IMR-90 (cell line): ENCODE measurements around the gene KLHL9. TPM values are rescaled to one million over a fixed set of nuclear protein-coding genes. Genes with fewer than 3 reads are reported as not detected.

Experiments
- ATAC-seq: fragments of 200-7000 bp; cut with Tn5 transposase; 2 replicates; pipeline ENCODE4 v1.9.1; 2020; ENCODE audit warnings: low read depth, mild to moderate bottlenecking, moderate library complexity
- BruUV-seq: library from RNA; stranded (reverse); fragments of 400-500 nt; replicated peaks from 2 replicates; lab custom pipeline; 2021; lab: Mats Ljungman, UMichigan
- CTCF ChIA-PET: fragments of 300-600 bp; formaldehyde crosslinking; extraction: SDS; loops from one replicate; lab custom pipeline; 2021; ENCODE audit warnings: antibody characterized with exemption; lab: Yijun Ruan, JAX
- POLR2A ChIA-PET: fragments of 300-600 bp; sonication (Branson Sonifier 250); formaldehyde crosslinking; loops from one replicate; lab custom pipeline; 2022; ENCODE audit warnings: antibody characterized with exemption; ENCODE audit not compliant: unreplicated experiment; lab: Charles Lee
- DNase-seq: peaks from one replicate; pipeline ENCODE4 v3.0.0; 2013
- H2AFZ ChIP-seq: replicated peaks from 2 replicates; pipeline ENCODE3; 2013; ENCODE audit warnings: low read length, mild to moderate bottlenecking; ENCODE audit not compliant: poor library complexity
- H2AK5ac ChIP-seq: 2 replicates; pipeline ENCODE4 v1.6.1; 2013; ENCODE audit warnings: low read depth, low read length, inconsistent platforms
- H2AK9ac ChIP-seq: replicated peaks from 2 replicates; pipeline ENCODE3; 2013; ENCODE audit warnings: mild to moderate bottlenecking, low read depth, low read length, moderate library complexity; ENCODE audit not compliant: poor library complexity
- H2BK120ac ChIP-seq: 2 replicates; pipeline ENCODE4 v1.6.1; 2013; ENCODE audit warnings: low read depth, low read length, inconsistent platforms
- H2BK15ac ChIP-seq: 3 replicates; pipeline ENCODE4 v1.6.1; 2013; ENCODE audit warnings: low read depth, low read length, inconsistent platforms
- H2BK20ac ChIP-seq: 2 replicates; pipeline ENCODE4 v1.6.1; 2013; ENCODE audit warnings: low read depth, mild to moderate bottlenecking, inconsistent platforms, low read length, moderate library complexity
- H2BK5ac ChIP-seq: 2 replicates; pipeline ENCODE4 v1.6.1; 2013; ENCODE audit warnings: mild to moderate bottlenecking, low read depth, low read length, inconsistent platforms; ENCODE audit not compliant: poor library complexity, severe bottlenecking
- H3K14ac ChIP-seq: replicated peaks from 2 replicates; pipeline ENCODE4 v1.6.1; 2013; ENCODE audit warnings: low read depth, low read length, inconsistent platforms
- H3K18ac ChIP-seq: 2 replicates; pipeline ENCODE4 v1.6.1; 2013; ENCODE audit warnings: low read depth, low read length, control low read depth
- H3K23ac ChIP-seq: 2 replicates; pipeline ENCODE4 v1.6.1; 2013; ENCODE audit warnings: low read depth, low read length, inconsistent platforms
- H3K27ac ChIP-seq: 2 replicates; pipeline ENCODE4 v1.5.1; 2013; ENCODE audit warnings: mild to moderate bottlenecking, control low read depth, low read length; ENCODE audit not compliant: insufficient read depth
- H3K27me3 ChIP-seq: 2 replicates; pipeline ENCODE4 v1.6.1; 2013; ENCODE audit warnings: low read length; ENCODE audit not compliant: control insufficient read depth, insufficient read depth
- H3K36me3 ChIP-seq: 2 replicates; pipeline ENCODE4 v1.6.1; 2013; ENCODE audit warnings: low read length, mixed read lengths; ENCODE audit not compliant: control insufficient read depth, insufficient read depth
- H3K4ac ChIP-seq: 2 replicates; pipeline ENCODE4 v1.6.1; 2013; ENCODE audit warnings: low read depth, low read length, inconsistent platforms
- H3K4me1 ChIP-seq: 2 replicates; pipeline ENCODE4 v1.6.1; 2013; ENCODE audit warnings: low read length, mixed read lengths; ENCODE audit not compliant: control insufficient read depth, insufficient read depth
- H3K4me2 ChIP-seq: 2 replicates; pipeline ENCODE4 v1.6.1; 2013; ENCODE audit warnings: low read depth, mild to moderate bottlenecking, control low read depth, low read length, moderate library complexity
- H3K4me3 ChIP-seq: 2 replicates; pipeline ENCODE4 v1.5.1; 2013; ENCODE audit warnings: low read depth, mild to moderate bottlenecking, control low read depth, low read length, moderate library complexity; ENCODE audit not compliant: insufficient read depth
- H3K56ac ChIP-seq: 2 replicates; pipeline ENCODE4 v1.6.1; 2013; ENCODE audit warnings: low read length, inconsistent platforms; ENCODE audit not compliant: insufficient read depth; ENCODE audit errors: extremely low read depth
- H3K79me1 ChIP-seq, 2 experiments: 2 replicates each; pipeline ENCODE4 v1.6.1; 2013; ENCODE audit warnings: low read length in 2 of 2, inconsistent platforms in 1 of 2, low read depth in 1 of 2
- H3K9ac ChIP-seq: 2 replicates; pipeline ENCODE4 v1.6.1; 2013; ENCODE audit warnings: low read depth, low read length, control low read depth
- H3K9me1 ChIP-seq: 2 replicates; pipeline ENCODE4 v1.6.1; 2013; ENCODE audit warnings: low read length, inconsistent platforms; ENCODE audit not compliant: insufficient read depth
- H3K9me3 ChIP-seq: 2 replicates; pipeline ENCODE4 v1.6.1; 2013; ENCODE audit warnings: low read length; ENCODE audit not compliant: control insufficient read depth, insufficient read depth
- H4K20me1 ChIP-seq: 2 replicates; pipeline ENCODE4 v1.6.1; 2013; ENCODE audit warnings: low read length, inconsistent platforms; ENCODE audit not compliant: insufficient read depth
- H4K5ac ChIP-seq: 2 replicates; pipeline ENCODE4 v1.6.1; 2013; ENCODE audit warnings: mild to moderate bottlenecking, low read depth, low read length, control low read depth
- H4K8ac ChIP-seq, 2 experiments: 2 replicates each; pipeline ENCODE4 v1.6.1; 2013; ENCODE audit warnings: low read depth in 2 of 2, low read length in 2 of 2, control low read depth in 1 of 2, inconsistent platforms in 1 of 2
- H4K91ac ChIP-seq: 2 replicates; pipeline ENCODE4 v1.6.1; 2013; ENCODE audit warnings: low read depth, low read length, inconsistent platforms; ENCODE audit not compliant: insufficient read depth
- POLR2A ChIP-seq: IDR thresholded peaks from 2 replicates; pipeline ENCODE4 v1.6.1; 2012; ENCODE audit warnings: mild to moderate bottlenecking, low read depth, low read length
- WGBS, 2 experiments: methylation state at CpG; one replicate each; pipeline versions ENCODE4 v1.1.5 to v1.1.7; 2013; ENCODE audit warnings: missing lambda C conversion rate in 2 of 2; ENCODE audit not compliant: insufficient read length in 1 of 2; ENCODE audit errors: extremely low coverage in 2 of 2; 5-methylcytosine and 5-hydroxymethylcytosine counted together
- dilution Hi-C: fragments of 300-500 bp; cut with HindIII; formaldehyde crosslinking; loops from one replicate; pipeline ENCODE4 v1.14.3; 2018; ENCODE audit warnings: low sequenced_read_pairs; ENCODE audit not compliant: unreplicated experiment
- in situ Hi-C: fragments of 300-500 bp; cut with MboI; formaldehyde crosslinking; loops from 3 replicates; pipeline ENCODE4 v1.14.3; 2019; ENCODE audit warnings: low sequenced_read_pairs, inconsistent platforms, mixed read lengths
- intact Hi-C: fragments of 100-400 bp; cut with micrococcal nuclease; formaldehyde crosslinking; loops from 2 replicates; pipeline ENCODE4 v1.10.0; 2022
- polyA plus RNA-seq, 3 experiments: library from polyadenylated mRNA; depleted of rRNA; stranded (reverse); fragments of >200 nt; gene quantifications; 2 replicates each; pipeline ENCODE4 v1.2.3, GENCODE V29; 2012; ENCODE audit warnings: low replicate concordance in 1 of 3
- total RNA-seq: library from RNA; depleted of rRNA; stranded (reverse); fragments of >200 nt; gene quantifications from 2 replicates; pipeline ENCODE4 v1.2.3, GENCODE V29; 2012

KLHL9 gene
- total and polyA plus RNA-seq, 2 of the 4 experiments (the other 2 are of a cell fraction), result 12.9 to 46.4 TPM

DNA sequence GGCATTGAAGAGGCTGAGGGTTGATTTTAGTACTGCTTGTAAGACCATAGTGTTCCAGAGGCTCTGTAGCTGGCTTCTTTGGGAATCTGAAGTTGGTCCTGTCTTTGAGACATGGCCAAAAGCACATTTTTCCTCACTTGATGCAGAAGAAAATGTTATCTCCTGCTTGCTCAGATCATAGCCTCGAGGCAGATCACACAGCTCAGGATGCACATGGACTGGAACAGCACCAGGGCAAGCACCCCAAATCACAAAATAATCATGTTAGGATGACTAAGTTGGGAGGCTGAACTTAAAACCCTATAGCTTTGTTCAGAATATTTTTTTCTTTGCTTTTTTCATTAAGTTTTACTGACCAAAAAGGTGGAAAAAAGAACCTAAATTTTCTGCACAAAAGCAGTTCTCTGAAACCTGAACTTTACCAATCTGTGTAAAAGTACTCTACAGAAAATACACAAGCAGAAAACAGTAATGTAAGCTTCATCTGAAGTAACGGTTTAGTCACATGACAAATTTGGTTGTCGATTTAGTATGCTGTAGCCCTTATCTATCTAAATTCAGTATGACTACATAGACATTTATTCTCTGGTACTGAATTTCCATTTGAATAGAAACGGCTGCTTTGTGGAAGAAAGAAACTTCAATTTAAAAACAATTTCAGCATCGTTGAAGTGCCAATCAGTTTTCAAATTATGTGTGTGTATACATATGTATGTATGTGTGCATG, 3.4 kb downstream of the KLHL9 start:
- peak overlapping the region; percentile 81 for H3K4me2 ChIP-seq
- in situ Hi-C loops, result loop anchor here (25.0 kb wide), 2 partner anchors 330 to 680 kb away; partner anchors contain the start of gene CDKN2B
- H4K5ac ChIP-seq, result no peak overlapping the region
- H3K36me3 ChIP-seq, result peaks cover 11% of the 10 kb centered on the region
- 0 out of 2 replicates have a peak overlapping the region, but pooled peaks have one; percentile 16 for H3K9ac ChIP-seq
- no peak overlapping the region for H3K56ac ChIP-seq
- no peaks in the 10 kb centered on the region for H3K27me3 ChIP-seq
- H3K9me3 ChIP-seq, result no peaks in the 10 kb centered on the region
- BruUV-seq, result no TSS peak
- no peak overlapping the region for H3K18ac ChIP-seq
- no peak overlapping the region for H2BK20ac ChIP-seq
- H2BK120ac ChIP-seq, result no peak overlapping the region
- POLR2A ChIA-PET, result no interaction called here
- peaks cover 7% of the 10 kb centered on the region for H3K4me1 ChIP-seq
- no peak overlapping the region for H3K14ac ChIP-seq
- CTCF ChIA-PET, result interaction anchor here (0.5 kb wide), 1 partner anchor 172 kb away, joined by 3 read pairs; no protein-coding TSS in a partner anchor
- H4K91ac ChIP-seq, result no peak overlapping the region
- intact Hi-C loops, result loop anchor here (10.0 kb wide), 1 partner anchor 223 kb away; no protein-coding TSS in a partner anchor
- H3K27ac ChIP-seq, result no peak overlapping the region
- peaks cover 0 to 38% of the 10 kb centered on the region in 2 experiments; a peak in 2 of 4 replicates for H3K79me1 ChIP-seq
- H4K8ac ChIP-seq, result no peak overlapping the region
- DNase-seq (peak; percentile 34), ATAC-seq (no peak)
- TF ChIP-seq POLR2A, result no peak
- no peak overlapping the region for H2BK15ac ChIP-seq
- peak overlapping the region; percentile 79; the same call in 1 of the 2 replicates for H3K23ac ChIP-seq
- H2AK5ac ChIP-seq, result no peak overlapping the region
- dilution Hi-C loops, result no loop called here
- no peak overlapping the region for H3K4ac ChIP-seq
- peaks cover 7% of the 10 kb centered on the region for H3K9me1 ChIP-seq
- no CpG with 5 or more reads among the region's 5 CpGs for WGBS, 2 experiments
- H2AK9ac ChIP-seq, result no peak overlapping the region
- H3K4me3 ChIP-seq, result no peak overlapping the region
- no peak overlapping the region for H2AFZ ChIP-seq
- no peak overlapping the region for H2BK5ac ChIP-seq
- peaks cover 45% of the 10 kb centered on the region for H4K20me1 ChIP-seq
